Activated B cell treated with CpG ODN at 0.5 μM for 24 hours (primary cell): ENCODE results near the gene GPR68. TPM values are rescaled to one million over a fixed set of nuclear protein-coding genes. Genes with fewer than 3 reads are reported as not detected.
A peak's percentile ranks its signal among the peaks of the same experiment; 100 is the strongest.

ENCODE experiments used
- ATAC-seq: fragments of 200-7000 bp; cut with Tn5 transposase; one replicate; pipeline ENCODE4 v1.10.0; 2021; ENCODE audit warnings: low read depth, mild to moderate bottlenecking, moderate library complexity
- CTCF ChIA-PET: fragments of 350-600 bp; sonication (Branson Sonifier 250); formaldehyde crosslinking; loops from one replicate; lab custom pipeline; 2021; ENCODE audit warnings: antibody characterized with exemption; lab: Charles Lee
- POLR2A ChIA-PET: fragments of 350-600 bp; sonication (Branson Sonifier 250); formaldehyde crosslinking; loops from one replicate; lab custom pipeline; 2021; ENCODE audit warnings: antibody characterized with exemption; lab: Charles Lee
- DNase-seq: peaks from one replicate; pipeline ENCODE4 v3.0.0; 2022
- H3K27ac Mint-ChIP-seq: one replicate; pipeline ENCODE4 v1.8.0; 2020; ENCODE audit warnings: mixed read lengths
- H3K27me3 Mint-ChIP-seq: one replicate; pipeline ENCODE4 v1.8.0; 2021; ENCODE audit warnings: mixed read lengths
- H3K36me3 Mint-ChIP-seq: one replicate; pipeline ENCODE4 v1.8.0; 2021; ENCODE audit warnings: low read depth, mixed read lengths
- H3K4me1 Mint-ChIP-seq: one replicate; pipeline ENCODE4 v1.8.0; 2021; ENCODE audit warnings: mixed read lengths
- H3K4me3 Mint-ChIP-seq: one replicate; pipeline ENCODE4 v1.8.0; 2020; ENCODE audit warnings: mild to moderate bottlenecking, mixed read lengths
- H3K9me3 Mint-ChIP-seq: one replicate; pipeline ENCODE4 v1.8.0; 2020; ENCODE audit warnings: mixed read lengths
- CTCF ChIP-seq: fragments of 200-600 bp; IDR thresholded peaks from one replicate; pipeline ENCODE4 v1.8.0; 2022; ENCODE audit warnings: antibody characterized with exemption, mild to moderate bottlenecking
- intact Hi-C: fragments of 100-400 bp; cut with micrococcal nuclease; formaldehyde crosslinking; loops from one replicate; pipeline ENCODE4 v1.15.1; 2024
- total RNA-seq: library from RNA; stranded (reverse); gene quantifications from 2 replicates; pipeline ENCODE4 v1.2.3, GENCODE V29; 2022

GPR68 gene
- total RNA-seq, 1 donor from 2014 or later, result 1.8 TPM

GRCh38 chr14:91265404-91265803 lies 20.9 kb upstream of the GPR68 start:
- H3K27me3 Mint-ChIP-seq, result peaks cover 11% of the 10 kb centered on the region
- no peak for TF ChIP-seq CTCF
- intact Hi-C loops, result no loop called here
- peaks cover 14% of the 10 kb centered on the region for H3K4me1 Mint-ChIP-seq
- H3K4me3 Mint-ChIP-seq, result no peak overlapping the region
- POLR2A ChIA-PET, result interaction anchor here (1.1 to 2.1 kb wide), 3 partner anchors 22 to 37 kb away, joined by 3 to 8 read pairs (median 6); no protein-coding TSS in a partner anchor
- CTCF ChIA-PET, result no interaction called here
- DNase-seq (no peak), ATAC-seq (no peak)
- H3K27ac Mint-ChIP-seq, result no peak overlapping the region
- H3K36me3 Mint-ChIP-seq, result peaks cover 14% of the 10 kb centered on the region
- H3K9me3 Mint-ChIP-seq, result no peaks in the 10 kb centered on the region

GRCh38 chr14:91264151-91265150 lies 19.9 kb upstream of the GPR68 start:
- Mint-ChIP-seq H3K4me1 (peaks cover 14% of the 10 kb centered on the region), H3K27me3 (peaks cover 11% of the 10 kb centered on the region), H3K27ac (peak overlapping the region; percentile 56), H3K9me3 (no peaks in the 10 kb centered on the region), H3K36me3 (peaks cover 5% of the 10 kb centered on the region), H3K4me3 (peak overlapping the region; percentile 76)
- POLR2A ChIA-PET, result interaction anchor here (1.1 to 2.1 kb wide), 4 partner anchors 12 to 36 kb away, joined by 3 to 8 read pairs (median 6); no protein-coding TSS in a partner anchor
- TF ChIP-seq CTCF, result no peak
- ATAC-seq, result peak; percentile 66
- CTCF ChIA-PET, result interaction anchor here (1.1 to 1.4 kb wide), 2 partner anchors 23 to 91 kb away, joined by 3 read pairs; no protein-coding TSS in a partner anchor
- DNase-seq, result peak; percentile 39
- intact Hi-C loops, result no loop called here

GRCh38 chr14:91263329-91263728 lies 18.8 kb upstream of the GPR68 start:
- ATAC-seq, result no peak
- no peak for TF ChIP-seq CTCF
- Mint-ChIP-seq H3K27ac (no peak overlapping the region), H3K36me3 (no peaks in the 10 kb centered on the region), H3K4me3 (no peak overlapping the region), H3K4me1 (peaks cover 14% of the 10 kb centered on the region), H3K9me3 (no peaks in the 10 kb centered on the region), H3K27me3 (peaks cover 11% of the 10 kb centered on the region)
- CTCF ChIA-PET, result interaction anchor here (1.4 kb wide), 1 partner anchor 25 kb away, joined by 3 read pairs; no protein-coding TSS in a partner anchor
- DNase-seq, result no peak
- intact Hi-C loops, result no loop called here
- POLR2A ChIA-PET, result interaction anchor here (1.7 to 2.1 kb wide), 3 partner anchors 20 to 35 kb away, joined by 4 to 8 read pairs (median 6); no protein-coding TSS in a partner anchor

GRCh38 chr14:91261986-91262549 lies 17.6 kb upstream of the GPR68 start:
- Mint-ChIP-seq H3K36me3 (no peaks in the 10 kb centered on the region), H3K4me3 (no peak overlapping the region), H3K4me1 (peaks cover 20% of the 10 kb centered on the region), H3K27ac (no peak overlapping the region), H3K27me3 (peaks cover 11% of the 10 kb centered on the region), H3K9me3 (no peaks in the 10 kb centered on the region)
- TF ChIP-seq CTCF, result no peak
- ATAC-seq (no peak), DNase-seq (no peak)
- CTCF ChIA-PET, result no interaction called here
- POLR2A ChIA-PET, result interaction anchor here (0.7 to 1.7 kb wide), 3 partner anchors 11 to 19 kb away, joined by 3 to 6 read pairs (median 4); no protein-coding TSS in a partner anchor
- intact Hi-C loops, result no loop called here
